ENCODE results near the gene BMERB1.

DNA sequence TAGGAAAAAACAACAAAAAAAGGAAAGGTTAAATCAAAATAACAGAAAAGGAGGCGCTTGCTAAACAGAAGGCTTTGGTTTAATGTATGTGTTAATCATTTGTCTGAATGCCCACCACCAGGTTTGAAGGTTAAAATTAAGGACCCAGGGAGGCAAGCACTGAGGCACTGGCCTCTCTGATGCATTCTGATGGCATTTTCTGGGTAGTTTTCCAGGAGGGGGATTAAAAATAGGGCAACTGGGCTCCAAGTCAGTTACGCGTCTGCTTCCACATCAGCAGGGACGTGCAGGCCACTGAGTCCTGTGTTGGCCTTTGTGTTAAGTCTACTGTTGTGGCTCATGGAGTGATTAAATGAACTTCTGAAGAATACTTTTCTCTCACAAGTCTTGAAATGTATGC lies 181.6 kb downstream of the BMERB1 start:
- TF ChIP-seq, protein P1, sequence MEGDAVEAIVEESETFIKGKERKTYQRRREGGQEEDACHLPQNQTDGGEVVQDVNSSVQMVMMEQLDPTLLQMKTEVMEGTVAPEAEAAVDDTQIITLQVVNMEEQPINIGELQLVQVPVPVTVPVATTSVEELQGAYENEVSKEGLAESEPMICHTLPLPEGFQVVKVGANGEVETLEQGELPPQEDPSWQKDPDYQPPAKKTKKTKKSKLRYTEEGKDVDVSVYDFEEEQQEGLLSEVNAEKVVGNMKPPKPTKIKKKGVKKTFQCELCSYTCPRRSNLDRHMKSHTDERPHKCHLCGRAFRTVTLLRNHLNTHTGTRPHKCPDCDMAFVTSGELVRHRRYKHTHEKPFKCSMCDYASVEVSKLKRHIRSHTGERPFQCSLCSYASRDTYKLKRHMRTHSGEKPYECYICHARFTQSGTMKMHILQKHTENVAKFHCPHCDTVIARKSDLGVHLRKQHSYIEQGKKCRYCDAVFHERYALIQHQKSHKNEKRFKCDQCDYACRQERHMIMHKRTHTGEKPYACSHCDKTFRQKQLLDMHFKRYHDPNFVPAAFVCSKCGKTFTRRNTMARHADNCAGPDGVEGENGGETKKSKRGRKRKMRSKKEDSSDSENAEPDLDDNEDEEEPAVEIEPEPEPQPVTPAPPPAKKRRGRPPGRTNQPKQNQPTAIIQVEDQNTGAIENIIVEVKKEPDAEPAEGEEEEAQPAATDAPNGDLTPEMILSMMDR (IDR thresholded peaks at IDR 0.05): no peak
- TF ChIP-seq POLR2A (IDR thresholded peaks at IDR 0.05): no peak
- no peak for TF ChIP-seq POLR2AphosphoS5 (IDR thresholded peaks at IDR 0.05)
